DMS53 treated with DMSO at 0.1 percent for 48 hours (cell line): ENCODE data around the gene DCAF6.
A peak's percentile ranks its signal among the peaks of the same experiment; 100 is the strongest.
"Not testable (repeated sequence)": the region's sequence is repeated elsewhere in the genome, so short reads cannot be mapped to it uniquely, and the experiment has no call there.

Experiments
- DNase-seq: peaks from one replicate; lab custom pipeline; 2025; ENCODE audit not compliant: unreplicated experiment; lab: John Stamatoyannopoulos, UW

DCAF6 gene

GRCh38 chr1:167936068-167936929, at the start of gene DCAF6:
Gene DCAF6, plus strand, starts transcription at chr1:167936683. Its CDS starts 229 bp downstream, at chr1:167936912.
- DNase-seq, result peak; percentile 98

- not testable (repeated sequence) for DNase-seq
These were observed 49.3 kb upstream of the DCAF6 start for GRCh38 chr1:167887187-167887586.

GRCh38 chr1:167890400-167890799, 46.1 kb upstream of the DCAF6 start:
- DNase-seq, result no peak

GRCh38 chr1:167893798-167894197, 42.7 kb upstream of the DCAF6 start:
- DNase-seq, result no peak

- no peak for DNase-seq
These were observed 37.8 kb upstream of the DCAF6 start for GRCh38 chr1:167898578-167899222.

GRCh38 chr1:167899253-167899681, 37.2 kb upstream of the DCAF6 start:
- no peak for DNase-seq

DNA sequence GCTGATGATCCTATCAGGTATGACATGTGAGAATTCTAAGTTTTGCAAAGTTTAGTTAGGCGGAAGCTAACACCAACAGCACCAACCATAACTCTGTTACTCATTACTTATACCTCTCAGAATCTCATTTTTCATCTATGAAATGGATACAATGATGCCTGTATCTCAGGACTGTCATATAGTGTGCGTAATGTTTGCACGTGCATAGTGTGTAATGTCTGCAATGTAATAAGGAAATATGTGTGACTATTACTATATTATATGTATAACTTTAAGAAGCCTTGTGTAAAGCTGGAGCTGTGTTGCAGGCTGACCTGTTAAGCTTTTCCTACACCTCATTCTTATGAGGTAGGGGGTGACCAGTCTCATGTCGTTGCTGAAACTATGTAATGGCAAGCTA, 35.6 kb upstream of the DCAF6 start:
- DNase-seq, result no peak

DNA sequence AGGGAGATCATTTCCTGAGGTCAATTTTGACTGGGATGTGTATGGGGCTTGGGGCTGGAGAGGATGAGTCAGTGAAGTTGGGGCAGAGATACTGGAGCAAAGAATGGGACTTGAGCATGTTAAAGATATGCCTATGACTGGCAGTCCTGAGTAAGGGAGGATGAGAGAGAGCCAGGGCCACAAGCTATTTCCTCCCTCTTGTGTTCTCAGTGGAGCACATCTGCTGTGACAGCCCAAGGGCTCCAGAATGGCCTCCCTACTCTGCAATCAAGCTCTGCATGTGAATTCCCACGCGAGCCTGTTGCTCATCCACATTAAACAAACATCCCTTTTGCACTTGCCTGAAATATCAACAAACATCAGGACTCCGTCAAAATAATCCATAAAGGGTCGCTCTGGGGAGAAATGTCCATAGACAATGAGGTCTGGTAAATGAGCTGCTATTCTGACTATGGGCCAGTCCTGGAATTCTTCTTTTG, 31.8 kb upstream of the DCAF6 start:
- DNase-seq, result peak; percentile 93

DNA sequence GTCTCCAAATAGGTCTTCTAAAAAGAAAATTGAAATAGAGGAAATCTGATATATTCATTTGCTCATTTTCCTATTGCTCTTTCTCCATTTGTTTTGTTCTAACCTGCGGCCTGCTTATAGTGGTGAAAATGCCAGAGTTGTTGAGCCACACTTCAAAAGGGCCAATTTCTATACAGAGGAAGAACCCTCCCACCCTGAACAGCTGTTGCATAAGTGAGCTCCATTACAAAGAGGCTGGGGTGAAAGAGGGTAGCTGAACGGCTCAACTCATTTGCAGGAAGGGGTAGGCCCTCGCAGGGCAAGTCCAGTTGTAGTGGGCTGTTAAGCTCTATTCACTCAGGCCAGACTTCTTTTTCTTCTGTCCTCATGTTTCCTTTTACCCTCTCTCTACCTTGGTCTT, 31.3 kb upstream of the DCAF6 start:
- peak; percentile 64 for DNase-seq

- no peak for DNase-seq
These were observed 30.8 kb upstream of the DCAF6 start for GRCh38 chr1:167905671-167906070.

- no peak for DNase-seq
These were observed 26.7 kb upstream of the DCAF6 start for GRCh38 chr1:167909691-167910180.

DNA sequence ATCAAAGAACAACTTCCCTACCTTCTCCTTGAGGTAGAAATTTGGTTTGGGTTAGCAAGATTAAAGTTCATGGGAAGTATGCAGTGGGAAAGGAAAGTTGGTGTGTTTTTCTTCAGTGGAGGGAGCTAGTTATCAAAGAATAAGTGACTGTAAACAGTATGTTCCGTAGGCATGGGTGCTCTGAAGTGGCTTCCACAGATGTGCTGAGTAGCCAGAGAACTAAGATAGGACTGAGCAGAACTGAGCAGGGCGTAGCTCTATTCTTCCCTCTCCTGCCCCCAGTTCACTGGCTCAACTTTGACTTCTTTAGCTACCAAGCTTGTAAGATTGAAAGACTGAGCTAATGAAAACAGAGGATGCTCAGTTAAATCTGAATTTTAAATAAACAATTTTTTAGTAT, 26.0 kb upstream of the DCAF6 start:
- no peak for DNase-seq

DNA sequence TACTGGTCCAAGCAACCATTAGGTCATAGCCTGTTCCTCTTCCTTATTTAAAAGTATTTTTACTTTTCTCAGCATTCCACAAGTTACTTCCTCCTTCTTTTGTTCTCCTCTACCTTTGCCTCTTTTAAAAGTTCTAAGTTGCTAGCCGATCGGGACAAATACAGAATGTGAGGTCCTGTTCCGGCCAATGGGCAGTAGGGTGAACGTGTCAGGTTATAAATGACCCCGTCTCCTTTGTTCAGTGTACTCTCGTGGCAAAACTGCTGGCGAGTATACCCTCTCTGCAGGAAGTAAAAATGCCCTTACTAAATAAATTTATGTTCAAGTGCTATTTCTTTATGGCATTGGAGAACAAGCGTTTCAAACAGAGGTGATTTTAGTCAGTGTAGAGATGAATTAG, 25.1 kb upstream of the DCAF6 start:
- no peak for DNase-seq

GRCh38 chr1:167912294-167912693, 24.2 kb upstream of the DCAF6 start:
- no peak for DNase-seq

DNA sequence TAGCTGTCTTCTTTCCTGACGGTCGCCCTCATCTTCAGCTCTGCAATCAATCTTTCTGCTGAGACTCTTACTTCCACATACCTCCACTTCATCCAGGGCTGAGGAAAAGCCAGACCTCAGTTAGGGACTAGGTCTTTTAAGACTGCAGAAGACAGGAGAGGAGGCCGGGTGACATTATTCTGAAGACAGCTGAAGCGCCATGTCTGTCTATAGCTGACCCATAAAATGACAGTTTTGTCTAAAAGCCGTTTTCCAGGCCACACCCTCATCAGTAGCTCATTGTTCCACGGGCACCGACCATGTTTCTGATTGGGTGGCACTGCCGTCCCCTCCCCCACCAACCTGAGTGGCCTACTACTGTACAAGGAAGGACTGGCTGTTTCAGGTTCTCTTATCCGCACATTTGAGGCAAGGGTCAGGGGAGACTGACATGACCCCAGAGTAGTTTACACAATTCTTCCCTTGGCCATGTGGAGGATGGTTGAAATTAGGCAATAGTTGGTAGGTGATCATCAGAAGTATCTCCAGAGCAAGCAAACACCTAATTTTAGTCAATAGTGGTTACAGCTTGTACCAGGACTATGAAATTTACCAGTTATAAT, 22.5 kb upstream of the DCAF6 start, which contains the start of gene ADCY10:
Gene ADCY10 (minus strand): TSS at position 240 of the 602 bp plus-strand sequence. CDS start 8,994 bp downstream, outside the sequence.
- no peak for DNase-seq

- DNase-seq, result no peak
These were observed 20.9 kb upstream of the DCAF6 start for GRCh38 chr1:167915569-167915968.

- DNase-seq, result peak; percentile 2
These were observed 19.5 kb upstream of the DCAF6 start for GRCh38 chr1:167916766-167917511.

DNA sequence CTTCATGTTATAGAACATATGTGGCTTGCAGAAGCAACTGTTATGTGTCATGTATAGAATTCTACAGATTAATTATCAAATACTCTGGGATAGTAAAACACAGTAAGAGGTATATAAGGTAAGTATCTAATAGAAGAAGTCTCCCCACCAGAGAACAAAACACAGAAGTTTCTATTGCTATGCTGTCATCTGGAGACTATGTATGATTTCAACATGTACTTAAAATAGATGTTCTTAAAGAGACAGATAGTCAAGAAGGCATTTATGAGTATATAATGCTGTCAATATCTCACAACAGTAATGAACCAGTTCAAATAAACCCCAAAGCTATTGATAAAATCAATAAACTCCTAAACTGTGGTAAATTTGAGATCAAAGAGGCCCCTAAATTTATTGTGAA, 14.5 kb upstream of the DCAF6 start:
- DNase-seq, result no peak

DNA sequence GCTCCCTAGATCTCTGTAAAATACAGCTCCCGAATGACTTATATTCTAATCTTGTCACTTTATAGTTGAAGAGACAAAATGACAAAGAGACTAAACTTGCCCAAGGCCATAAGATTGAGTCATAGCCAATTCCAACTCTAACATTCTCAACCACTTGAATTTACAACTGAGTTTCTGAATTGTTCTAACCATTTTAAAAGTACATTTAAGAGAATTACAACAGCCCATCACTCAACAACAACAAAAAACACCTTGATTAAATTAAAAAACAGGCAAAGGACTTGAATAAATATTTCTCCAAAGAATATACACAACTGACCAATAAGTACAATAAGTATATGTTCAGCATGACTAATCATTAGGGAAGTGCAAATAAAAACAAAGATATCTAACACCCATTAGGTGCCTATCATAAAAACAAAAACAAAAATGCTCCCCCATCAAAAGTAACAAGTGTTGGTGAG, 13.8 kb upstream of the DCAF6 start:
- no peak for DNase-seq

- no peak for DNase-seq
These were observed 13.0 kb upstream of the DCAF6 start for GRCh38 chr1:167923324-167924056.
